Measurements from ENCODE around the gene RBM28. TPM values are rescaled to one million over a fixed set of nuclear protein-coding genes. Genes with fewer than 3 reads are reported as not detected.

Gene RBM28, protein sequence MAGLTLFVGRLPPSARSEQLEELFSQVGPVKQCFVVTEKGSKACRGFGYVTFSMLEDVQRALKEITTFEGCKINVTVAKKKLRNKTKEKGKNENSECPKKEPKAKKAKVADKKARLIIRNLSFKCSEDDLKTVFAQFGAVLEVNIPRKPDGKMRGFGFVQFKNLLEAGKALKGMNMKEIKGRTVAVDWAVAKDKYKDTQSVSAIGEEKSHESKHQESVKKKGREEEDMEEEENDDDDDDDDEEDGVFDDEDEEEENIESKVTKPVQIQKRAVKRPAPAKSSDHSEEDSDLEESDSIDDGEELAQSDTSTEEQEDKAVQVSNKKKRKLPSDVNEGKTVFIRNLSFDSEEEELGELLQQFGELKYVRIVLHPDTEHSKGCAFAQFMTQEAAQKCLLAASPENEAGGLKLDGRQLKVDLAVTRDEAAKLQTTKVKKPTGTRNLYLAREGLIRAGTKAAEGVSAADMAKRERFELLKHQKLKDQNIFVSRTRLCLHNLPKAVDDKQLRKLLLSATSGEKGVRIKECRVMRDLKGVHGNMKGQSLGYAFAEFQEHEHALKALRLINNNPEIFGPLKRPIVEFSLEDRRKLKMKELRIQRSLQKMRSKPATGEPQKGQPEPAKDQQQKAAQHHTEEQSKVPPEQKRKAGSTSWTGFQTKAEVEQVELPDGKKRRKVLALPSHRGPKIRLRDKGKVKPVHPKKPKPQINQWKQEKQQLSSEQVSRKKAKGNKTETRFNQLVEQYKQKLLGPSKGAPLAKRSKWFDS
- total RNA-seq: 10 to 100 TPM; 13.8 to 29.7 TPM

DNA sequence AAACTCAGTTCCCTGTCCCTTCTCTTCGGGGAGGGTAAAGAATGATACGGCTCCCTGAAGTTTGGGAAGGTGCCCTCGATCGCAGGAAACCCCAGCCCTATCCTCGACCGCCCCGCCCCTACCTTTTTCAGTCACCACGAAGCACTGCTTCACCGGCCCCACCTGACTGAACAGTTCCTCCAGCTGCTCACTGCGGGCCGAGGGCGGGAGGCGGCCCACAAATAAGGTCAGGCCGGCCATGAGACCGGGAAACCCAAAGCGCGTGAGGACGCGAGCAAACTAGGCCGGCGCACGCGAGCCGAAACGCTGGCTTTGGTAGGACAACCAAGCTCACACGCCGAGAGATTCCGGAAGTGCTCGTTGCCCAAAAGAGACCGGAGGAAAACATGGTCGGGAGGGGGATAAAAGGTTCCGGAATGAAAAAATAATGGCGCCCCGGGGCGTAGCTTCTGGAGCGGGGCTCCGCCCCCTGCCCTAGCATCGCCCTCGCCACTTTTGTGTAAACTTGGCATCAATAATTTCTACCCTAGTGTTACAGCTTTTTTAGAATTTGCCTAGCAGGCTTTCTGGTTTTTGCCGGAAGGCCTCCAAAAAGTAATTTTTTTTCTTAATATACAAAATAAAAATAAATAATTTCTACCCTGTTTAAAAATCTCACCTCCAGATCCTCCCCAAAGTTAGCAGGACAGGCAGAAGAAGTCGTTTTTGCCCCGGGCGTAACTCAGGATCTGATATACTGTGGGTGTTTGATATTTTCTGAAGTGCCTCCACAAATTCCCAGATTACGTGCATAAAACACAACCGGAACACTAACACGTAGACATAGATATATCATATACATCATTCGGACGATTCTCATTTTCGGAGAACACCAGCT lies at the start of gene RBM28:
TSS of gene RBM28 (minus strand) at position 355 of the 877 bp plus-strand sequence. CDS start at position 240, 115 bp downstream.
- Histone ChIP-seq H3K27ac (peak within 1 kb of the TSS; percentile 76 to 79), H3K36me3 (no peaks in the 10 kb centered on the region), H3K4me1 (replicated peaks) (peaks cover 6% of the 10 kb centered on the region), H3K4me3 (peak within 1 kb of the TSS; percentile 61 to 75), H3K27me3 (replicated peaks; ENCODE audit: insufficient read depth) (no peaks in the 10 kb centered on the region), H3K9me3 (no peaks in the 10 kb centered on the region)
- peak; percentile 72 for DNase-seq (ENCODE audit: low spot score)
- TF ChIP-seq POLR2AphosphoS5 (IDR thresholded peaks at IDR 0.05) (peak; percentile 96), POLR2A (IDR thresholded peaks at IDR 0.05) (no peak)
- WGBS: 12% methylated on average over 49 of the region's 49 CpGs
- intact Hi-C loops (cut with DNase I): loop anchor here (5.0 kb wide), 1 partner anchor 951 kb away; the partner anchor contains the start of gene ZNF800

DNA sequence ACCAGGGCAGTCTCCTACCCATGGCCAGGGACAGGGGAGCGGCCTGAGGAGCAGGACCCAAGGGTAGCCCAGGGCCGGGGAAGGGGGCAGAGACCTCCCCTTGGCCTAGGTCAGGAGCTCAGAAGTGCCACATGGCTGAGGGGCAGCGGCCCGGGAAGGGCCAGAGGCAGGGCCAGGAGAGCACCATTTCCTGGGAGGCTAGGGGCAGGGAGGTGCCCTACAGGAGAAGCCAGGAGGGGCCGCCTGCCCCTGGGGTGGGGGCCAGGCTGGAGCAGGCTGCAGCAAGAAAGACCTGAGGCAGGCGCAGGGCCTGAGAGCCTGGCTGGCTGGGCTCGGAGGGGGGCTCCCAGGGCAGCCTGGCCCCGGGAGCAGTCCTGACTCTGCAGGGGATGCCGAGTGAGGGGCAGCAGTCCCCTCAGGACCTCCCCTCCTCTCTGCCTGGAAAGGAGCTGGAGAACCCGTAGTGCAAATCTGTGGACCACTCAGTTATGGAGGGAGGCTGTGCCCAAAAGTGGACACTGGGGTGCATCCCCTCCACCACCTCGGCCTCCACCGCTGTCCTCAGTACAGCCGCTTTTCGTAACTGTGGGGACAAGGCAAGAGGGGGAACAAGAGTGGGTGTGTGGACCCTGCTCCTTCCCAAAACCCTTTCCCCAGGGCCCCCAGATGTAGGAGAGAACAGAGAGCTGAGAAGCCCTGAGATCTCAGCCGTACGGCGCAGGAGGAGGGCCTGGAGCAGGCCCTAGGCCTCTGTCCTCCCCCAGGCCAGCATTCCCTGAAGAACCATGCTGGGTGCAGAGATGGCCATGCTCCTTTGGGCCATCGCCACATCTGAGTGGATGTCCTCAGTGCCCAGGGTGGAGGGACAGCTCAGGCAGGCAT lies 49.0 kb upstream of the RBM28 start:
- H3K36me3 ChIP-seq: peaks cover 3 to 28% of the 10 kb centered on the region in 2 donors

GRCh38 chr7:128391805-128392204 lies 48.1 kb upstream of the RBM28 start:
- H3K36me3 ChIP-seq: peaks cover 3 to 24% of the 10 kb centered on the region in 2 donors
- no peak overlapping the region for H3K4me3 ChIP-seq
- no peaks in the 10 kb centered on the region for H3K9me3 ChIP-seq
- 91% methylated on average over 7 of the region's 7 CpGs for WGBS
- DNase-seq (ENCODE audit: low spot score): no peak
- intact Hi-C loops (cut with DNase I): no loop called here
- no peaks in the 10 kb centered on the region for H3K27me3 ChIP-seq (replicated peaks; ENCODE audit: insufficient read depth)
- no peak overlapping the region for H3K27ac ChIP-seq
- TF ChIP-seq POLR2AphosphoS5 (IDR thresholded peaks at IDR 0.05): no peak
- TF ChIP-seq, protein P1, sequence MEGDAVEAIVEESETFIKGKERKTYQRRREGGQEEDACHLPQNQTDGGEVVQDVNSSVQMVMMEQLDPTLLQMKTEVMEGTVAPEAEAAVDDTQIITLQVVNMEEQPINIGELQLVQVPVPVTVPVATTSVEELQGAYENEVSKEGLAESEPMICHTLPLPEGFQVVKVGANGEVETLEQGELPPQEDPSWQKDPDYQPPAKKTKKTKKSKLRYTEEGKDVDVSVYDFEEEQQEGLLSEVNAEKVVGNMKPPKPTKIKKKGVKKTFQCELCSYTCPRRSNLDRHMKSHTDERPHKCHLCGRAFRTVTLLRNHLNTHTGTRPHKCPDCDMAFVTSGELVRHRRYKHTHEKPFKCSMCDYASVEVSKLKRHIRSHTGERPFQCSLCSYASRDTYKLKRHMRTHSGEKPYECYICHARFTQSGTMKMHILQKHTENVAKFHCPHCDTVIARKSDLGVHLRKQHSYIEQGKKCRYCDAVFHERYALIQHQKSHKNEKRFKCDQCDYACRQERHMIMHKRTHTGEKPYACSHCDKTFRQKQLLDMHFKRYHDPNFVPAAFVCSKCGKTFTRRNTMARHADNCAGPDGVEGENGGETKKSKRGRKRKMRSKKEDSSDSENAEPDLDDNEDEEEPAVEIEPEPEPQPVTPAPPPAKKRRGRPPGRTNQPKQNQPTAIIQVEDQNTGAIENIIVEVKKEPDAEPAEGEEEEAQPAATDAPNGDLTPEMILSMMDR (IDR thresholded peaks at IDR 0.05): no peak
- no peaks in the 10 kb centered on the region for H3K4me1 ChIP-seq (replicated peaks)

More for the DNA sequence above, 49.0 kb upstream of the RBM28 start:
- no peak overlapping the region for H3K27ac ChIP-seq
- no peak for DNase-seq (ENCODE audit: low spot score)
- TF ChIP-seq POLR2AphosphoS5 (IDR thresholded peaks at IDR 0.05): no peak
- TF ChIP-seq POLR2A (IDR thresholded peaks at IDR 0.05): no peak
- TF ChIP-seq, protein P1 (IDR thresholded peaks at IDR 0.05): no peak
- no peak overlapping the region for H3K4me3 ChIP-seq
- no peaks in the 10 kb centered on the region for H3K9me3 ChIP-seq
- 91% methylated on average over 17 of the region's 18 CpGs for WGBS
- H3K27me3 ChIP-seq (replicated peaks; ENCODE audit: insufficient read depth): no peaks in the 10 kb centered on the region
- no peaks in the 10 kb centered on the region for H3K4me1 ChIP-seq (replicated peaks)
- intact Hi-C loops (cut with DNase I): no loop called here

GRCh38 chr7:128390871-128391565 lies 47.3 kb upstream of the RBM28 start:
- no peak for DNase-seq (ENCODE audit: low spot score)
- no peak for TF ChIP-seq POLR2A (IDR thresholded peaks at IDR 0.05)
- TF ChIP-seq, protein P1 (IDR thresholded peaks at IDR 0.05): no peak
- TF ChIP-seq POLR2AphosphoS5 (IDR thresholded peaks at IDR 0.05): no peak
- 78% methylated on average over 3 of the region's 3 CpGs for WGBS
- Histone ChIP-seq H3K36me3 (peaks cover 3 to 18% of the 10 kb centered on the region in 2 donors), H3K4me3 (no peak overlapping the region), H3K27me3 (replicated peaks; ENCODE audit: insufficient read depth) (no peaks in the 10 kb centered on the region), H3K27ac (no peak overlapping the region), H3K9me3 (no peaks in the 10 kb centered on the region), H3K4me1 (replicated peaks) (no peaks in the 10 kb centered on the region)
- intact Hi-C loops (cut with DNase I): no loop called here
